ENCODE data around the gene ANGPTL4.
"Not testable (repeated sequence)": the region's sequence is repeated elsewhere in the genome, so short reads cannot be mapped to it uniquely, and the experiment has no call there.

The ANGPTL4 gene

DNA sequence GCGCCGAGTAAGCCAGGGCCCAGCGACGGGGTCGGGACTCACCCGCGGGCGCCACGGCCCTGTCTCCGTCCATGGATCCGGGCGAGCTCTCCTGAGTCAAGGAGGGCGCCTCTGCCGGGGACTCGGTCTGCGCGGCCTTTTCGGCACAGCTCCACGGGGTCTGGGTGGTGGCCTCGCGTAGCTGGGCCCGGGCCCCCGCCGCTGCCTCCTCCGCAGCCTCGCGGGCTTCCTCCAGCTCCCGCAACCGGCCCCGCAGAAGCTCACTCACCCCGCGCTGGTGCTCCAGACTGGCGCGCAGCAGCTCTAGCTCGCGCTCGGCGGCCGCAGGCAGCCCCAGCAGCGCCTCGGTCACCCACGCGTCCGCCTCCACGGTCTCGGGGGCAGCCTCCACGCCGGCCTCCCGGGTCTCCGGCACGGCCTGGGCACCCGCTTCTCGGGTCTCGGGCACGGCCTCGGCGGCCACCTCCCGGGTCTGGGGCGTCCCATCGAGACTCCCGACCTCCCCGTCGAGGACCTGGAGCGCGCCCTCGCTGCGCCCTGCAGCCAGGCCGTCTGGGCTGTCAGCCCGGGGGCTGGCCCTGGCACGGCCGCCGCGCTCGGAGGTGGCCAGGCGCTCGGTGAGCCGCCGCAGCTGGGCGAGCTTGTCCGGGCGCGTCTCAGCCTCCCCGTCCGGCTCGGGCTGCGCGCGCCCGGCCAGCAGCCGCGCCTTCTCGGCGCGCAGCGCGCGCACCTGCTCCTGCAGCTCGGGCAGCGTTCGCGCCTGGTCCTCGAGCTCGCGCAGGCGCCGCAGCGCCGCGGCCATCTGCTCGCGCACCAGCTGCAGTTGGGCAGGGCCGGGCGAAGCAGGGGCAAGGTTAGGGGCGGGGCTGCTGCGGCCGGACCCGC is 29.3 kb upstream of the ANGPTL4 start:
- DNase-seq = peak; percentile 85

GRCh38 chr19:8335343-8336071 is 28.4 kb upstream of the ANGPTL4 start:
- peak; percentile 79 for DNase-seq

GRCh38 chr19:8336072-8336569 is 27.8 kb upstream of the ANGPTL4 start:
- DNase-seq = no peak

DNA sequence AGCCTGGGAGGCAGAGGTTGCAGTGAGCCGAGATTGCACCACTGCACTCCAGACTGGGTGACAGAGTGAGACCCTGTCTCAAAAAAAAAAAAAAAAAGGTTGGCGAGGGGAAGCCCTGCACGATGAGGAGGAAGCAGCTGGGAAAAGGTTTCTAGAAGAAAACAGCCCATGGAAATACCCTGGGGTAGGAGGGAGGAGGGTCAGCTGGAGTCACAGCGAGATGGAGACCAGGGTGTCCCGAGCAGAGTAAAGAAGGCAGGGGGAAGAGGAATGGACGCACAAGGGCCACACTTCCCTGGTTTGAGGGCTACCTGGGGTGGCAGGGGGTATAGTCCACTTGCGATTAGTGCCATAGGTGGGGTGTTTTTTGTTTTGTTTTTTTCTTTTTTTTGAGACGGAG is 27.3 kb upstream of the ANGPTL4 start:
- DNase-seq = no peak

DNA sequence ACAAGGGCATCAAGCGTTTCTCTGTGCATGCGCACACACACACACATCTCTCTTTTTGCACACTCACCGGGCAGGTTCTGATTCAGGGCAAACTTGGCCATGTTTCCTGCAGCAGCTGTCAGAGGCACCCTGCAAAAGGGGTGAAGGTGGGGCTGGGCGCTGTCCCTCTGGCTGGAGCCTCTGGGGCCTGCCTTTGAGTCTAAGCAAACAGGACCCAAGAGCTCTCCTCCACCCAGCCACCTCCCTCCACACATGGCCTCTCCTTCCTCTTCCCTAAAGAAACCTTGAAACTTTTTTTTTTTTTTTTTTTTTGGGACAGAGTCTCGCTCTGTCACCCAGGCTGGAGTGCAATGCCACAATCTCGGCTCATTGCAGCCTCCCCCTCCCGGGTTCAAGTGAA is 26.2 kb upstream of the ANGPTL4 start:
- no peak for DNase-seq

DNA sequence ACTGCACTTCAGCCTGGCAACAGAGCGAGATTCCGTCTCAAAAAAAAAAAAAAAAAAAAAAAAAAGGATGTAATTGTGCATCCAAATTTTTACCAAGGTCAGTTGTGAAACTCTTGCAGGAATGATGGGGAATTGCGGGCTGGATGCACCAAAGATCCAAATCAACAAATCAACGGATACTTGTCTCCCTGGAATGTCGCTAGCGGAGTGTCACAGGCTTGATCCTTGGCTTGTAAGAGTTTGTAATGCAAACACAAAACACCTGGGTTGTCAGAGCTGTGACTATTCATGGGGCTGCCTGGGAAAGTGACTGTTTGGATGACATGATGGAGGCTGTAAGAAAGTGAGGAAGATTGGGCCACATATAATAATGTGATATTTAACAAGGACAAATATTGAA is 25.1 kb upstream of the ANGPTL4 start:
- no peak for DNase-seq

DNA sequence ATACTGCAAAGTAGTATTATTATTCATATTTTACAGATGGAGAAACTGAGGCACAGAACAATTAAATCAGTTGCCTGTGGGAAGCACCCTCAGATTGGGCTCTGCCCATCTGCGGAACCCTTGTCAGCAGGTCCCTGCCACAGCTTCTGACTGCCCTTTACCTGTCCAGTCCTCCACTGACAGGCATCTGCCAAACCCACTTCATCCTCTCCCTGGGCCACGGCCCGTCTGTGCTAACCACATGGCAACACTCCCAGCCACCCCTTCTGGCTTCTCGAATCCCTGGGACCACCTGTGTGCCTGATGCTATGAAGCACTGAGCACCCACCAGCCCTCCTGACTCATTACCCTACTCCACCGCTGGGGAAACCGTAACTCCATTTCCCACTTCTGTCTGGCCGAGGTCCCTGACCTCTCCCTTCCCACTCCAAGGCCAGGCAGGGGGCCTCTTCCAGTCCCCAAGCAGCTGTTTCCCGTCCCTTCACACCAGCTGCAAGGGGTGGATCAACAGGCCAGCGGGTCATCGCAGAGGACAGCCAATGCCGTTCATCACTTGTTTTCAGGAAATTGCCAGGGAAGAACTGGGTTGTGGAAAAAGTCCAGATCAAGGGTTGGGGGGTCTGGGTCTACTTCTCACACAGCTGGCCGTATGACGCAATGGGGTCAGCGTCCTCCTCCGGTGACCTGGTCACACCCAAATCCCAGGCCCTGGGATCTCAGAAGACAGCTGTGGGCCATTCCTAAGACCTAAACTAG is 23.4 kb upstream of the ANGPTL4 start:
- no peak for DNase-seq

- DNase-seq = not testable (repeated sequence)
These were observed 22.5 kb upstream of the ANGPTL4 start for GRCh38 chr19:8341504-8341903.

DNA sequence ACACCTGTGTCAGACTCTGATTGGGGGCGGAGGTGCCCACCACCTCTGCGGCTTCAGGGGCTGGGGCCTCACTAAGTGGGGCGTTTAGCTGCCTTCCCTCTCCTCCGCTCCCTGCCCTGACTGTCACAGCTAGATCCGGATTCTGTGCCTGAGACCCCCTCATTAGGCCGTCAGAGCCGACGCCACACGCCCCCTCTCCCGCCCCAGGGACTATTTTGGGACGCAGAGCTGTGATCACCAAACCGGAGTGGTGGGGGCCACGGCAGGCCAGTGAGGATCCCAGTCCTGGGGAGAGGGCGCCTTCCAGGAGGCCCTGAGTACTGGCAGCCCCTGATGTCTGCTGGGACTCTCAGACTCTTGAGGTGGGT is 21.7 kb upstream of the ANGPTL4 start:
- DNase-seq = no peak

DNA sequence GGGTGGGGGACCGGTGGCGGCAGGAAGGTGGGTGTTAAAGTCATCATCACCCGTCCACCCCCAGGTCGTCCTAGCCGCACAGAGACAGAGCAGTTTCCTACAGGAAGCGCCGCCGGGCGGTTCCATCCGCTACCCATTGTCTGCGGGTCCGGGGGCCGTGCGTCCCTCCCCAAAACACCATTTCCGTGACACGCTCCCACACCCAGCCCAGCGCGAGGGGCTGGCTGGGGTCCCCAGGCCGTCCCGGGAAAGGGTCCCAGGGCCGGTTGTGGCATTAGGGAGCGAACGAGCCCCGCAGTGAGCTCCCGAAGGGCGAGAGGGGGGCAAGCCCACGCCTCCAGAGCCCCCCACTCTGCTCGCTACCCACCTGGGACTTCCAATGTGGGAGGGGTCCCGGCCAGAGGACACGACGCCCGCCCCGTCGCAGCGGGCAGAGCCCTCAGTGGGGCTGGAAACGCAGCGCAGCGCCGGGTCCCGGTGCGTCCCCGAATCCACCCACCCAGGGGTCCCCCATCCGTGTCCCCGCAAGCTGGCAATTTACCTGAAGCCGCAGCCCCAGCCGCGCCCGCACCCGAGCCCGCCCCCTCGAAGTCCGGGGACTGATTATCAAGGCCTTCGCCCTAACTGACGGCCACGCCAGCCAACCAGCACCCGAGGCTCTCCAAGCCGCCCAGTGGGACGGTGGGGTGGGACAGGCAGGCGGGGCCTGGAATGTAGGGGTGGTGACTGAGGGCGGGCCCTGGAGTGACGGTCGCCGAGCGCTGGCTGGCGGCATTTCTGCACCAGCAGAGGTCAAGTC is 21.1 kb upstream of the ANGPTL4 start, which contains the start of gene KANK3:
TSS of gene KANK3 (minus strand) at position 579 of the 799 bp plus-strand sequence. CDS start 5,434 bp downstream, outside the sequence.
- DNase-seq = peak; percentile 94

DNA sequence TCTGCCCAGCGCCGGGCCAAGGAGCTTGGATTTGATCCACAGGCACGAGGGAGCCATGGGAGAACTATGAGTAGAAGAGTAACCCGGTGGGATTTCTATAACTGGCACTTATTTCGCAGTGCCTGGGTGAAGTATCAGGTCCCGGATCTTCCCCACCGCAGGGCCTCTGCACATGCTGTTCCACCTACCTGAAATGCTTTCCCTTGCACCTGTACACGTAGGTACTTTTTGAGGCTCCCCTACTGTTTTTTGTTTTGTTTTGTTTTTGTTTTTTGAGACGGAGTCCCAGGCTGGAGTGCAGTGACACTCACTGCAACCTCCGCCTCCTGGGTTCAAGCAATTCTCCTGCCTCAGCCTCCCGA is 20.5 kb upstream of the ANGPTL4 start:
- no peak for DNase-seq

DNA sequence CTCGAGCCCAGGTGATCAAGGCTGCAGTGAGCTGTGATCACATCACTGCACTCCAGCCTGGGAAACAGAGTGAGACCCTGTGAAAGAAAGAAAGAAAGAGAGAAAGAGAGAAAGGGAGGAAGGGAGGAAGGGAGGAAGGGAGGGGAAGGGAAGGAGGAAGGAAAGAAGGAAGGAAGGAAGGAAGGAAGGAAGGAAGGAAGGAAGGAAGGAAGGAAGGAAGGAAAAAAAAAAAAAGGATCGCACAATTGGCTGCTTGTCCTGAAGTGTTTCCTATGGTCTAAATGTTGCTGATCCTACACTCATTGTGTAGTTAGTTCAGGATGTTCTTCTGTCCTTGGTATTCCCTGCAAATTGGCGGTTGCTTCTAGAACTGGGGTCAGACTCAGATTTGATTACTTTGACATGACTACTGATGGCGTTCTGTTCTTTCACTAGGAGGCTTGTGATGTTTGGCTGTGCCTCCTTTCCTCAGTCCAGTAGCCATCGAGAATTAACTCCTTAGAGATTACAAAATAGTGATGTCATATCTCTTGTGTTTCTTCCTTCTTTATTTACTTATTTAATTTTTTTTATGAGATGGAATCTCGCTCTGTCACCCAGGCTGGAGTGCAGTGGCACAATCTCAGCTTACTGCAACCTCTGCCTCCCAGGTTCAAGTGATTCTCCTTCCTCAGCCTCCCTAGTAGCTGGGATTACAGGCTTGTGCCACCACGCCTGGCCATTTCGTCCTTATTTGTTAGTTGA is 14.2 kb upstream of the ANGPTL4 start:
- not testable (repeated sequence) for DNase-seq

DNA sequence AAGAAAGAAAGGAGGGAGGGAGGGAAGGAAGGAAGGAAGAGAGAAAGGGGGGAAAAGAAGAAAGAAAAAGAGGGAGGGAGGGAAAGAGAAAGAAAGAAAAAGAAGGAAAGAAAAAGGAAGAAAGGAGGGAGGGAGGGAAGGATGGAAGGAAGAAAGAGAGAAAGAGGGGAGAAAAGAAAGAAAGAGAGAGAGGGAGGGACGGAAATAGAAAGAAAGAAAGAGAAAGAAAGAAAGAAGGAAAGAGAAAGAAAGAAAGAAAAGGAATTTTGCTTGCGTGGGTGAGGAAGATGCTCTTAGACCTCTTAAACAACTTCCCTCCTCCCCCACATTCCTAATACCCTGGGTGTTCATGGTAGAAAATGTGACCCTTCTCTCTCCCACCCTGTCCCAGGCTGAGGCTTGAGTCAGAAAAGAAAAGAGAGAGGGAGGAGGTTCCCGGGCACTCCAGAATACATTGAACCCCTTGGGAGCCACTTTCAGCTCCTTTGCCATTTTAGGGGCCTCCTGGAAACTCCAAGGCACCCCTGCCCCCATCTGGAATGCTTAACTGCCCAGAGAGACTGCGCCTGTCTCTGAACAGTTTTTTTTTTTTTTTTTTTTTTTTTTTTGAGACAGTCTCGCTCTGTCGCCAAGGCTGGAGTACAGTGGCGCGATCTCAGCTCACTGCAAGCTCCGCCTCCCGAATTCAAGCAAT is 11.7 kb upstream of the ANGPTL4 start:
- DNase-seq = no peak

DNA sequence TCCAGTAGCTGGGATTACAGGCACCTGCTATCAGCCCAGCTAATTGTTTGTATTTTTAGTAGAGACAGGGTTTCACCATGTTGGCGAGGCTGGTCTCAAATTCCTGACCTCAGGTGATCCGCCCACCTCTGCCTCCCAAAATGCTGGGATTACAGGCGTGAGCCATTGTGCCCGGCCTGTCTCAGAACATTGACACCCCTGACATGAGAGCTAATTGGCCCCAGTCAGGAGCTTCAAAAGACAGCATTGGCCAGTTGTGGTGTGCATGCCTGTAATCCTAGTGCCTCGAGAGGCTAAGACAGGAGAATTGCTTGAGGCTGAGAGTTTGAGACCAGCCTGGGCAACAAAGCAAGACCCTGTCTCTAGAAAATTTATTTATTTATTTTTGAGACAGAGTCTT is 11.1 kb upstream of the ANGPTL4 start:
- not testable (repeated sequence) for DNase-seq

DNA sequence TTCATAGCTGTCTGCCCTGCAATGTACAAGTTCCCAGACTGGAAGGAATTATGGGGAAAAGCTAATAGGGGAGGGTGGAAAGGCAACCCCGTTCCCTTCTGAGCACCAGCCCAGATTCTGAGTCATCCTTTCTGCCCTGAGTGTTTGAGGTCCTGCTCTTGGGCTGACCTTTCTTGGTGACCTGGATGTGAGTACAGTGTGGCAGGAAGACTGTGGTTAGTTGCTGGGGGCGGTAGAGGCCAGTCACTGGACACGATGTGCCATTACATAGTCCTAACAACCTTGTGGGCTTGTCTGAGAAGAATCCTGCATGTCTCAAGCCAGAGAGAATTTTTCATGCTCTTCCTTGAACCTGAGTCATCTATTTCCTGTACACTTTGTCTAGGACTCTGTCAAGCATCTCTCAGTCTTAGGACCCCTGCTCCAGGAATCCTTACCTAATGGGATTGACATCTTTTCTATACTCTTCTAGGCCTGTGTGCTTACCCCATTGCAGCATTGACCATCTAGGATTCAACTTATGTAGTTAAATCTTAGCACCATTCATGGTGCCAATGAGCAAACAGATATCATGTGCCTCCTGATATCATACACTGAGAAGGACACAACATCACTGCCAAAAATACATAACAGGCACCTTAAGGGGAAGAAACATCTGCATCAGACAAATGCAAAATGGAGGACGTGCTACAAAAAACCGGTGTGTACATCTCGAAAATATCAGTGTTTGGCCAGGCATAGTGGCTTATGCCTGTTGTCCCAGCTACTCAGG is 8.1 kb upstream of the ANGPTL4 start:
- no peak for DNase-seq

DNA sequence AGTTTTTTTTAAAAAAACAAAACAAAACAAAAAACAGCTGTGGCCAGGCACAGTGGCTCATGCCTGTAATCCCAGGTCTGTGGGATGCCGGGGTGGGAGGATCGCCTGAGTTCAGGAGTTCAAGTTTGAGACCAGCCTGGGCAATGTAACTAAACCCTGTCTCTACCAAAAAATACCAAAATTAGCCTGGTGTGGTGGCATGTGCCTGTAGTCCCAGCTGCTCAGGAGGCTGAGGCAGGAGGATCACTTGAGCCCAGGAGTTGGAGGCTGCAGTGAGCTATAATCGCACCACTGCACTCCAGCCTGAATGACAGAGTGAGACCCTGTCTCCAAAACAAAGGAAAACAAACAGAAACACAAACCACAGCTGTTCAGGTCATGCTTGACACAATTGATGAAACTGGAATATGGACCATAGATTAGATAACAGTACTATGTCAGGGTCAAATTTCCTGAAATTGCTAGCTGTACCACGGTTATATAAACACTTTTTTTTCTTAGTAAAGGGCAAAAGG is 6.9 kb upstream of the ANGPTL4 start:
- DNase-seq = no peak

DNA sequence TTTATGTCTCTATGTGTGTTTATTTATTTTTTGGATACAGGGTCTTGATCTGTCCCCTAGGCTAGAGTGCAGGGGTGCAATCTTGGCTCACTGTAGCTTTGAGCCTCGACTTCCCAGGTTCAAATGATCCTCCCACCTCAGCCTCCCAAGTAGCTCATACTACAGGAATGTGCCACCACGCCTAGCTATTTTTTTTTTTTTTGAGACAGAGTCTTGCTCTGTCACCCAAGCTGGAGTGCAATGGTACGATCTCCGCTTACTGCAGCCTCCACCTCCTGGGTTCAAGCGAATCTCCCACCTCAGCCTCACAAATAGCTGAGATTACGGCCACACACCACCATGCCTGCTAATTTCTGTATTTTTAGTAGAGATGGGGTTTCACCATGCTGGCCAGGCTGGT is 5.0 kb upstream of the ANGPTL4 start:
- DNase-seq = no peak

GRCh38 chr19:8360196-8360595 is 3.8 kb upstream of the ANGPTL4 start:
- no peak for DNase-seq

GRCh38 chr19:8361921-8362793 is 1.8 kb upstream of the ANGPTL4 start:
- DNase-seq = peak; percentile 68

Data from NCI-H510A (cell line).